Measurements from ENCODE around the gene MUC20.

GRCh38 chr3:195767792-195768191, 47.0 kb downstream of the MUC20 start:
- TF ChIP-seq CTCF (IDR thresholded peaks at IDR 0.05) (no peak), POLR2A (IDR thresholded peaks at IDR 0.05) (no peak)

All from right lobe of liver (tissue), 4 donors.